ENCODE data around the gene PTCD2. TPM values are rescaled to one million over a fixed set of nuclear protein-coding genes. Genes with fewer than 3 reads are reported as not detected.

PTCD2 gene
- total RNA-seq, 1 donor from 2014 or later: 6.9 TPM

DNA sequence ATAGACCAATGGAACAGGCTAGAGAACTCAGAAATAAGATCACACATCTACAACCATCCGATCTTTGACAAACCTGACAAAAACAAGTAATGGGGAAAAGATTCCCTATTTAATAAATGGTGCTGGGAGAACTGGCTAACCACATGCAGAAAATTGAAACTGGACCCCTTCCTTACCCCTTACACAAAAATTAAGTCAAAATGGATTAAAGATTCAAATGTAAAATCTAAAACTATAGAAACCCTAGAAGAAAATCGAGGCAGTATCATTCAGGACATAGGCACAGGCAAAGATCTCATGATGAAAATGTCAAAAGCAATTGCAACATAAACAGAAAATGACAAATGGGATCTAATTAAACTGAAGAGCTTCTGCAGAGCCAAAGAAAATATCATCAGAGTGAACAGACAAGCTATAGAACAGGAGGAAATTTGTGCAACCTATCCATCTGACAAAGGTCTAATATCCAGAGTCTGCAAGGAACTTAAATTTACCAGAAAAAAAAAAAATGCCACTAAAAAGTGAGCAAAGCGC lies 43.9 kb upstream of the PTCD2 start:
- Histone ChIP-seq H3K27me3 (no peaks in the 10 kb centered on the region), H3K4me1 (peaks cover 16% of the 10 kb centered on the region), H3K4me3 (no peak overlapping the region), H3K36me3 (no peaks in the 10 kb centered on the region), H3K27ac (no peak overlapping the region), H3K9me3 (no peaks in the 10 kb centered on the region)
- intact Hi-C loops (cut with DNase I): loop anchor here (10.0 kb wide), 1 partner anchor 131 kb away; no protein-coding TSS in a partner anchor
- no peak for DNase-seq (ENCODE audit: extremely low spot score in 2 of 2)
- TF ChIP-seq POLR2A (IDR thresholded peaks at IDR 0.05) (no peak), POLR2AphosphoS5 (IDR thresholded peaks at IDR 0.05; ENCODE audit: insufficient read depth in 1 of 2, low read depth in 1 of 2) (no peak)
- TF ChIP-seq, protein P1, sequence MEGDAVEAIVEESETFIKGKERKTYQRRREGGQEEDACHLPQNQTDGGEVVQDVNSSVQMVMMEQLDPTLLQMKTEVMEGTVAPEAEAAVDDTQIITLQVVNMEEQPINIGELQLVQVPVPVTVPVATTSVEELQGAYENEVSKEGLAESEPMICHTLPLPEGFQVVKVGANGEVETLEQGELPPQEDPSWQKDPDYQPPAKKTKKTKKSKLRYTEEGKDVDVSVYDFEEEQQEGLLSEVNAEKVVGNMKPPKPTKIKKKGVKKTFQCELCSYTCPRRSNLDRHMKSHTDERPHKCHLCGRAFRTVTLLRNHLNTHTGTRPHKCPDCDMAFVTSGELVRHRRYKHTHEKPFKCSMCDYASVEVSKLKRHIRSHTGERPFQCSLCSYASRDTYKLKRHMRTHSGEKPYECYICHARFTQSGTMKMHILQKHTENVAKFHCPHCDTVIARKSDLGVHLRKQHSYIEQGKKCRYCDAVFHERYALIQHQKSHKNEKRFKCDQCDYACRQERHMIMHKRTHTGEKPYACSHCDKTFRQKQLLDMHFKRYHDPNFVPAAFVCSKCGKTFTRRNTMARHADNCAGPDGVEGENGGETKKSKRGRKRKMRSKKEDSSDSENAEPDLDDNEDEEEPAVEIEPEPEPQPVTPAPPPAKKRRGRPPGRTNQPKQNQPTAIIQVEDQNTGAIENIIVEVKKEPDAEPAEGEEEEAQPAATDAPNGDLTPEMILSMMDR (IDR thresholded peaks at IDR 0.05): no peak

DNA sequence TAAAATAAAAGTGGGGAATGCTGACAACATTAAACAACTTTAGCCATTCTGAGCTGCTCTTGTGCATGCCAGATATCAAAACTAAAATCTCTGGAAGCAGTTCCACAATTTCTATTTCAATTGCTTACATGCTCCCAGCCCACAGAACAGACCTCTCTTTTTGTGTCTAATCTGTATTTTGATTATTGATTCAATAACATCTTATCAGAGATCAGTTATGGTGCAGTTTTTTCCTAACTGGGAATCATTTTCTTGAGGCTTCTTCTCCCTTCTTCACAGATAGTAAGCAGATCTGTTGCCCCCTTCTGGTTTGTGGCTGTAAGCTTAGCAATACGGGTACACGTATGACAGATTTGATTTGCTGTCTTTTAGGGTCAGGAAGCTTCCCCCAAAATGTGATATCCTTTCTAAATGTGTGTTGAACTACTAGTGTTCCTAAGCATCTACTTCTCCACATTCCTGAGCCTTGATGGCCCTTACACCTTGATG lies 39.5 kb upstream of the PTCD2 start:
- no peak overlapping the region for H3K4me3 ChIP-seq
- no peak for DNase-seq (ENCODE audit: extremely low spot score in 2 of 2)
- H3K27ac ChIP-seq: peak overlapping the region; percentile 68
- no peaks in the 10 kb centered on the region for H3K9me3 ChIP-seq
- no peaks in the 10 kb centered on the region for H3K36me3 ChIP-seq
- no peak for TF ChIP-seq POLR2A (IDR thresholded peaks at IDR 0.05)
- TF ChIP-seq POLR2AphosphoS5 (IDR thresholded peaks at IDR 0.05; ENCODE audit: insufficient read depth in 1 of 2, low read depth in 1 of 2): no peak
- TF ChIP-seq, protein P1 (IDR thresholded peaks at IDR 0.05): peak in 2 of 3 experiments; percentile 26 to 28
- intact Hi-C loops (cut with DNase I): no loop called here
- no peaks in the 10 kb centered on the region for H3K27me3 ChIP-seq
- H3K4me1 ChIP-seq: peaks cover 39% of the 10 kb centered on the region

DNA sequence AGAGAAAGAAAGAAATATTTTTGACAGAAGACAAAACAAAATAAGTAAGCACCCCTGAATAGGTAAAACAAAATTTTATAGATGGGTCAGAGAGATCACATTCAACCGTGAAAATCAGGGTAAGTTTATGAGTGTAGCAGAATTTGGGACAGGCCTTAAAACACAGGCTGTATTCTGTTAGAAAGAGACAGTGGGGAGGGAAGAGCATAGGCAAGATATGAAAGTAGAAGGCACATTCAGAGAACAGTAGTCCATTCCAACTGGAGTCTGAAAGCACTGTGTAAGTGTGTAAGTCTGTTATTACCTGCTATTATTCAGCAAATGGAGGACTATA lies 38.8 kb upstream of the PTCD2 start:
- intact Hi-C loops (cut with DNase I): no loop called here
- H3K27me3 ChIP-seq: no peaks in the 10 kb centered on the region
- H3K4me3 ChIP-seq: no peak overlapping the region
- H3K4me1 ChIP-seq: peaks cover 39% of the 10 kb centered on the region
- no peaks in the 10 kb centered on the region for H3K36me3 ChIP-seq
- TF ChIP-seq, protein P1 (IDR thresholded peaks at IDR 0.05): no peak
- TF ChIP-seq POLR2AphosphoS5 (IDR thresholded peaks at IDR 0.05; ENCODE audit: insufficient read depth in 1 of 2, low read depth in 1 of 2) (no peak), POLR2A (IDR thresholded peaks at IDR 0.05) (no peak)
- peak overlapping the region; percentile 68 for H3K27ac ChIP-seq
- no peak for DNase-seq (ENCODE audit: extremely low spot score in 2 of 2)
- no peaks in the 10 kb centered on the region for H3K9me3 ChIP-seq

DNA sequence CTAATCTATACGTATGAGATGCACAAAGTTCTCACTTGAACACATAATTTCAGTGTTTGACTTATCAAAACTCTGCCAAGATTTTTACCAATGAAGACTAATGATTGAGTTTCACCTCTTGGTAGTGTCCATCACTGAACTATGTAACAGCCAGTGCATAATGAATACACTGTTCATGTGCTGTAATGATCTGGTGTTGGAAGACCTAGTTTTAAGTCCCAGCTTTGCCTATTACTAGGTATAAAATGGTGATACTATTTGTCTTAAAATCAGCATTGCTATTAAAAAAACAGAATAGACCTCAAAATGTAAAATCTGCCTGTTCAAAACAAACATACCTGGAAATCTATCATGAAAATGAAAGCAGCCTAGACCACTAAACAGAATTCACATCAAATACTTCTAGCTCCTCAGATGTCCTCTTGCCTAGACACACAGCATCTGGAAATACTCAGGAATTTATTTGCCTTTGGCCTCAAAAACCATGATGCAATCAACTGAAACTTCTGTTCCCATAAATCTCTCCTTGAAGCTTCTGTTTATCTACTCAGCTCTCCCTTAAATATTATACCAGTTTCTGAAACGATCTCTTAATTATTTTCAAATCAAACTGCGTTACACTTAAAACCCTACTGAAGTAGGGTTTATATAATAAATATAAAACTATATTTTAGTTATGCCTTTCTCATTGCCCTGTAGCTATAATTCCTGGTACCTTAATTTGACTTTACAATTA lies 38.2 kb upstream of the PTCD2 start:
- peak in 1 of 2 donors; percentile 73 for TF ChIP-seq POLR2AphosphoS5 (IDR thresholded peaks at IDR 0.05; ENCODE audit: insufficient read depth in 1 of 2, low read depth in 1 of 2)
- TF ChIP-seq, protein P1 (IDR thresholded peaks at IDR 0.05): no peak
- Histone ChIP-seq H3K27me3 (no peaks in the 10 kb centered on the region), H3K27ac (peak overlapping the region; percentile 68), H3K4me3 (no peak overlapping the region), H3K9me3 (no peaks in the 10 kb centered on the region), H3K4me1 (peaks cover 39% of the 10 kb centered on the region), H3K36me3 (no peaks in the 10 kb centered on the region)
- intact Hi-C loops (cut with DNase I): no loop called here
- DNase-seq (ENCODE audit: extremely low spot score in 2 of 2): no peak

DNA sequence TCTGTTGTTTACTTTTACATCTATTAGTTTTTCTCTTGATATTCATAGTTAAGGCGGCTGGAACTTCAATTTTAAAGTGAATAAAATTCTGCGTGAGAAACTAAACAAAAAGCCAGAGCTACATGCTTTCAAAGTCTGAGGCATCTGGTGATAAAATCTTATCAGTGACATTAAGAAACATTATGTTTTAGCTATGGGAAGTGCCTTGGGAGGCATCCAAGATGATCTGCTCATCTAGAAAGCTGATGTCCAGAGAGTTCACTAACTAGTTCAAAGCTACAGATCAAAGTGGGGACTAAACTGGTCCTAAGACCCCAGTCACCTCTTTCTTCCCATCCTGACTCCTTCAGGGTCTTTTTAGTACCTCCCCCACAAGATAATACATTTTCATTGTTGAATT lies 37.3 kb upstream of the PTCD2 start:
- peaks cover 39% of the 10 kb centered on the region for H3K4me1 ChIP-seq
- TF ChIP-seq, protein P1 (IDR thresholded peaks at IDR 0.05): no peak
- TF ChIP-seq POLR2AphosphoS5 (IDR thresholded peaks at IDR 0.05; ENCODE audit: insufficient read depth in 1 of 2, low read depth in 1 of 2): no peak
- TF ChIP-seq POLR2A (IDR thresholded peaks at IDR 0.05): no peak
- peak overlapping the region; percentile 68 for H3K27ac ChIP-seq
- DNase-seq (ENCODE audit: extremely low spot score in 2 of 2): no peak
- H3K4me3 ChIP-seq: no peak overlapping the region
- H3K9me3 ChIP-seq: no peaks in the 10 kb centered on the region
- no peaks in the 10 kb centered on the region for H3K36me3 ChIP-seq
- H3K27me3 ChIP-seq: no peaks in the 10 kb centered on the region
- intact Hi-C loops (cut with DNase I): no loop called here
